Caco-2 (cell line): ENCODE results near the gene GLRA2. TPM values are rescaled to one million over a fixed set of nuclear protein-coding genes. Genes with fewer than 3 reads are reported as not detected.

Experiments used
- BruUV-seq: library from RNA; stranded (reverse); fragments of 400-500 nt; replicated peaks from 2 replicates; lab custom pipeline; 2021; lab: Mats Ljungman, UMichigan
- CTCF ChIA-PET: fragments of 300-600 bp; sonication (Branson Sonifier 250); formaldehyde crosslinking; loops from one replicate; lab custom pipeline; 2022; ENCODE audit warnings: antibody characterized with exemption; lab: Charles Lee
- POLR2A ChIA-PET: fragments of 300-600 bp; sonication (Branson Sonifier 250); formaldehyde crosslinking; loops from one replicate; lab custom pipeline; 2022; ENCODE audit warnings: antibody characterized with exemption; lab: Charles Lee
- DNase-seq, 2 experiments: peaks; one replicate each; pipeline versions ENCODE4 v3.0.0 to v3.0.0-alpha.2; 2020 to 2022
- H3K27me3 ChIP-seq: replicated peaks from 2 replicates; pipeline ENCODE4 v1.6.0; 2011; ENCODE audit warnings: low read length; ENCODE audit not compliant: control insufficient read depth, insufficient read depth
- H3K36me3 ChIP-seq: 2 replicates; pipeline ENCODE4 v1.5.1; 2011; ENCODE audit warnings: low read length; ENCODE audit not compliant: control insufficient read depth, insufficient read depth
- H3K4me1 ChIP-seq: fragments of 250-450 bp; sonication (Bioruptor Pico); 2 replicates; pipeline ENCODE4 v1.5.1; 2020; ENCODE audit warnings: mild to moderate bottlenecking
- H3K4me3 ChIP-seq: 2 replicates; pipeline ENCODE4 v1.5.1; 2011; ENCODE audit warnings: low read depth, mild to moderate bottlenecking, control low read depth, low read length
- H3K9me3 ChIP-seq: fragments of 250-450 bp; sonication (Bioruptor Pico); 2 replicates; pipeline ENCODE4 v1.5.1; 2020; ENCODE audit warnings: mild to moderate bottlenecking, moderate library complexity
- H3K27ac Mint-ChIP-seq: one replicate; pipeline ENCODE4 v1.8.0; 2022; ENCODE audit warnings: mixed read lengths; ENCODE audit not compliant: unreplicated experiment
- H3K27me3 Mint-ChIP-seq: one replicate; pipeline ENCODE4 v1.8.0; 2022; ENCODE audit warnings: mixed read lengths; ENCODE audit not compliant: insufficient read depth, unreplicated experiment
- H3K36me3 Mint-ChIP-seq: one replicate; pipeline ENCODE4 v1.8.0; 2022; ENCODE audit warnings: mild to moderate bottlenecking, mixed read lengths; ENCODE audit not compliant: insufficient read depth, unreplicated experiment
- H3K4me1 Mint-ChIP-seq: one replicate; pipeline ENCODE4 v1.8.0; 2022; ENCODE audit warnings: low read depth, mixed read lengths; ENCODE audit not compliant: unreplicated experiment
- H3K4me3 Mint-ChIP-seq: one replicate; pipeline ENCODE4 v1.8.0; 2022; ENCODE audit warnings: mild to moderate bottlenecking, moderate library complexity, mixed read lengths; ENCODE audit not compliant: unreplicated experiment
- H3K9me3 Mint-ChIP-seq: one replicate; pipeline ENCODE4 v1.8.0; 2022; ENCODE audit warnings: mixed read lengths; ENCODE audit not compliant: unreplicated experiment
- CTCF ChIP-seq, 2 experiments: fragments of 200-600 bp in 1 of 2; IDR thresholded peaks; 1 replicate in 1 of 2; 2 replicates in 1 of 2; pipeline versions ENCODE4 v1.5.1 to v1.8.0; 2011 to 2022; ENCODE audit warnings: antibody characterized with exemption in 1 of 2, control low read depth in 1 of 2, inconsistent platforms in 1 of 2, low read depth in 1 of 2, low read length in 1 of 2, mild to moderate bottlenecking in 1 of 2, moderate library complexity in 1 of 2; ENCODE audit not compliant: insufficient read depth in 1 of 2, severe bottlenecking in 1 of 2, unreplicated experiment in 1 of 2
- intact Hi-C: fragments of 100-400 bp; cut with micrococcal nuclease; formaldehyde crosslinking; loops from one replicate; pipeline ENCODE4 v1.10.0; 2022; ENCODE audit not compliant: unreplicated experiment
- total RNA-seq: library from RNA; stranded (reverse); gene quantifications from 2 replicates; pipeline ENCODE4 v1.2.3, GENCODE V29; 2022

The GLRA2 gene
- total RNA-seq, 1 experiment from 2014 or later, result not detected

GRCh38 chrX:14775416-14775815 lies 246.1 kb downstream of the GLRA2 start:
- Mint-ChIP-seq H3K36me3 (no peaks in the 10 kb centered on the region), H3K9me3 (no peaks in the 10 kb centered on the region), H3K27me3 (no peaks in the 10 kb centered on the region), H3K27ac (no peak overlapping the region), H3K4me3 (no peak overlapping the region), H3K4me1 (no peaks in the 10 kb centered on the region)
- H3K27me3 ChIP-seq, result no peaks in the 10 kb centered on the region
- H3K9me3 ChIP-seq, result no peaks in the 10 kb centered on the region
- POLR2A ChIA-PET, result no interaction called here
- no peaks in the 10 kb centered on the region for H3K4me1 ChIP-seq
- intact Hi-C loops, result no loop called here
- no peak for DNase-seq
- no peak overlapping the region for H3K4me3 ChIP-seq
- TF ChIP-seq CTCF (IDR thresholded peaks at IDR 0.05; ENCODE audit: insufficient read depth in 1 of 2, low read depth in 1 of 2, low read length in 1 of 2, severe bottlenecking in 1 of 2, unreplicated experiment in 1 of 2), result no peak
- no TSS peak for BruUV-seq
- no peaks in the 10 kb centered on the region for H3K36me3 ChIP-seq
- CTCF ChIA-PET, result no interaction called here

- Mint-ChIP-seq H3K9me3 (no peaks in the 10 kb centered on the region), H3K27me3 (no peaks in the 10 kb centered on the region), H3K36me3 (no peaks in the 10 kb centered on the region), H3K4me1 (no peaks in the 10 kb centered on the region), H3K4me3 (no peak overlapping the region), H3K27ac (no peak overlapping the region)
- ChIA-PET POLR2A (no interaction called here), CTCF (no interaction called here)
- no peaks in the 10 kb centered on the region for H3K9me3 ChIP-seq
- no peaks in the 10 kb centered on the region for H3K4me1 ChIP-seq
- DNase-seq, result no peak
- no peaks in the 10 kb centered on the region for H3K36me3 ChIP-seq
- TF ChIP-seq CTCF (IDR thresholded peaks at IDR 0.05; ENCODE audit: insufficient read depth in 1 of 2, low read depth in 1 of 2, low read length in 1 of 2, severe bottlenecking in 1 of 2, unreplicated experiment in 1 of 2), result no peak
- no peak overlapping the region for H3K4me3 ChIP-seq
- intact Hi-C loops, result no loop called here
- H3K27me3 ChIP-seq, result no peaks in the 10 kb centered on the region
- BruUV-seq, result no TSS peak
These were observed 247.6 kb downstream of the GLRA2 start for GRCh38 chrX:14776901-14777300.

GRCh38 chrX:14777525-14777924 lies 248.2 kb downstream of the GLRA2 start:
- Mint-ChIP-seq H3K9me3 (no peaks in the 10 kb centered on the region), H3K4me3 (no peak overlapping the region), H3K4me1 (no peaks in the 10 kb centered on the region), H3K27me3 (no peaks in the 10 kb centered on the region), H3K27ac (no peak overlapping the region), H3K36me3 (no peaks in the 10 kb centered on the region)
- Histone ChIP-seq H3K27me3 (no peaks in the 10 kb centered on the region), H3K9me3 (no peaks in the 10 kb centered on the region), H3K36me3 (no peaks in the 10 kb centered on the region), H3K4me3 (no peak overlapping the region), H3K4me1 (no peaks in the 10 kb centered on the region)
- ChIA-PET POLR2A (no interaction called here), CTCF (no interaction called here)
- TF ChIP-seq CTCF (IDR thresholded peaks at IDR 0.05; ENCODE audit: insufficient read depth in 1 of 2, low read depth in 1 of 2, low read length in 1 of 2, severe bottlenecking in 1 of 2, unreplicated experiment in 1 of 2), result no peak
- BruUV-seq, result no TSS peak
- intact Hi-C loops, result no loop called here
- no peak for DNase-seq
